Transverse colon (tissue), 4 donors: ENCODE measurements around the gene MICU2. TPM values are rescaled to one million over a fixed set of nuclear protein-coding genes. Genes with fewer than 3 reads are reported as not detected.

Source experiments
- DNase-seq: peaks from one replicate; pipeline ENCODE4 v3.0.0-alpha.2; 2019
- H3K27ac ChIP-seq, 4 donors: fragments of 200-600 bp; sonication (generic); 2 replicates each; pipeline ENCODE4 v1.5.1; 2016 to 2018; ENCODE audit warnings: inconsistent platforms in 4 of 4
- H3K27me3 ChIP-seq: fragments of 200-600 bp; sonication (generic); 2 replicates; pipeline ENCODE4 v1.5.1; 2017; ENCODE audit warnings: inconsistent platforms
- H3K36me3 ChIP-seq, 4 donors: fragments of 200-600 bp; sonication (generic); 2 replicates each; pipeline ENCODE4 v1.5.1; 2017 to 2019; ENCODE audit warnings: inconsistent platforms in 4 of 4
- H3K4me1 ChIP-seq, 4 donors: fragments of 200-600 bp; sonication (generic); 2 replicates each; pipeline ENCODE4 v1.5.1; 2017 to 2020; ENCODE audit warnings: inconsistent platforms in 4 of 4
- H3K4me3 ChIP-seq, 4 donors: fragments of 200-600 bp; sonication (generic); 1 replicate in 1 of 4; 2 replicates in 3 of 4; pipeline versions ENCODE4 v1.5.1 to v1.6.1; 2017 to 2019; ENCODE audit warnings: inconsistent platforms in 4 of 4
- H3K9me3 ChIP-seq, 2 donors: fragments of 200-600 bp; sonication (generic); 2 replicates each; pipeline ENCODE4 v1.5.1; 2017 to 2019; ENCODE audit warnings: inconsistent platforms in 2 of 2
- EP300 ChIP-seq: sonication (generic); formaldehyde crosslinking; IDR thresholded peaks from one replicate; pipeline ENCODE4 v1.6.1; 2017; ENCODE audit warnings: antibody characterized with exemption, low read depth
- POLR2A ChIP-seq: fragments of 450-650 bp; IDR thresholded peaks from one replicate; pipeline ENCODE4 v1.6.1; 2016; ENCODE audit warnings: antibody characterized with exemption, mild to moderate bottlenecking, moderate library complexity
- POLR2AphosphoS5 ChIP-seq, 3 donors: sonication (generic); formaldehyde crosslinking; IDR thresholded peaks; one replicate each; pipeline ENCODE4 v1.6.1; 2016; ENCODE audit warnings: antibody characterized with exemption in 3 of 3
- WGBS, 2 donors: methylation state at CpG; one replicate each; pipeline ENCODE4 v1.1.5; 2018; ENCODE audit warnings: low coverage in 1 of 2; 5-methylcytosine and 5-hydroxymethylcytosine counted together
- in situ Hi-C, 4 donors: fragments of 200-750 bp; cut with MboI; loops; one replicate each; pipeline versions ENCODE4 v1.15.0 to v1.15.1; 2017; ENCODE audit warnings: low sequenced_read_pairs in 3 of 4, low pct_ligation_motif_present in 1 of 4, low pct_unique_long_range_greater_than_20kb in 1 of 4
- intact Hi-C: fragments of 100-400 bp; cut with DNase I; formaldehyde crosslinking; loops from one replicate; pipeline ENCODE4 v1.15.1; 2023; ENCODE audit warnings: low total_unique reads
- total RNA-seq, 4 donors: library from RNA; depleted of rRNA; stranded (reverse); fragments of >200 nt; gene quantifications; one replicate each; pipeline ENCODE4 v1.1.0, GENCODE V29; 2016
- TF ChIP-seq, protein P1 (sequence below), 5 experiments: fragments of 200-600 bp in 3 of 5; fragments of 450-650 bp in 2 of 5; sonication (generic) in 3 of 5; IDR thresholded peaks; 1 replicate in 2 of 5; 2 replicates in 3 of 5; pipeline ENCODE4 v1.5.1; 2016 to 2017; ENCODE audit warnings: antibody characterized with exemption in 5 of 5, inconsistent platforms in 3 of 5, mild to moderate bottlenecking in 2 of 5, moderate library complexity in 1 of 5

The MICU2 gene, protein sequence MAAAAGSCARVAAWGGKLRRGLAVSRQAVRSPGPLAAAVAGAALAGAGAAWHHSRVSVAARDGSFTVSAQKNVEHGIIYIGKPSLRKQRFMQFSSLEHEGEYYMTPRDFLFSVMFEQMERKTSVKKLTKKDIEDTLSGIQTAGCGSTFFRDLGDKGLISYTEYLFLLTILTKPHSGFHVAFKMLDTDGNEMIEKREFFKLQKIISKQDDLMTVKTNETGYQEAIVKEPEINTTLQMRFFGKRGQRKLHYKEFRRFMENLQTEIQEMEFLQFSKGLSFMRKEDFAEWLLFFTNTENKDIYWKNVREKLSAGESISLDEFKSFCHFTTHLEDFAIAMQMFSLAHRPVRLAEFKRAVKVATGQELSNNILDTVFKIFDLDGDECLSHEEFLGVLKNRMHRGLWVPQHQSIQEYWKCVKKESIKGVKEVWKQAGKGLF
- 100 to 1,000 TPM in 1 of 4 donors, 10 to 100 TPM in 3; 48.8 to 101 (median 90.0) TPM for total RNA-seq

- intact Hi-C loops (no loop called here), in situ Hi-C loops (no loop called here)
- no peaks in the 10 kb centered on the region for H3K9me3 ChIP-seq
Measured at GRCh38 chr13:21603531-21604448, at the start of gene MICU2. MICU2 (minus strand) TSS chr13:21604170; CDS start chr13:21604148, 22 bp downstream.

GRCh38 chr13:21641629-21642028 lies 37.7 kb upstream of the MICU2 start:
- Histone ChIP-seq H3K27ac (no peak overlapping the region), H3K4me3 (no peak overlapping the region), H3K36me3 (no peaks in the 10 kb centered on the region), H3K9me3 (no peaks in the 10 kb centered on the region), H3K4me1 (peaks cover 0 to 16% (median 2%) of the 10 kb centered on the region in 4 donors), H3K27me3 (no peaks in the 10 kb centered on the region)
- in situ Hi-C loops, result loop anchor here (25.0 kb wide), 3 partner anchors 646 to 1146 kb away; no protein-coding TSS in a partner anchor
- no peak for DNase-seq
- WGBS, 2 donors, result 90 to 93% methylated on average over 2 of the region's 2 CpGs
- TF ChIP-seq POLR2A (no peak), EP300 (no peak), POLR2AphosphoS5 (IDR thresholded peaks at IDR 0.05) (no peak)
- TF ChIP-seq, protein P1, sequence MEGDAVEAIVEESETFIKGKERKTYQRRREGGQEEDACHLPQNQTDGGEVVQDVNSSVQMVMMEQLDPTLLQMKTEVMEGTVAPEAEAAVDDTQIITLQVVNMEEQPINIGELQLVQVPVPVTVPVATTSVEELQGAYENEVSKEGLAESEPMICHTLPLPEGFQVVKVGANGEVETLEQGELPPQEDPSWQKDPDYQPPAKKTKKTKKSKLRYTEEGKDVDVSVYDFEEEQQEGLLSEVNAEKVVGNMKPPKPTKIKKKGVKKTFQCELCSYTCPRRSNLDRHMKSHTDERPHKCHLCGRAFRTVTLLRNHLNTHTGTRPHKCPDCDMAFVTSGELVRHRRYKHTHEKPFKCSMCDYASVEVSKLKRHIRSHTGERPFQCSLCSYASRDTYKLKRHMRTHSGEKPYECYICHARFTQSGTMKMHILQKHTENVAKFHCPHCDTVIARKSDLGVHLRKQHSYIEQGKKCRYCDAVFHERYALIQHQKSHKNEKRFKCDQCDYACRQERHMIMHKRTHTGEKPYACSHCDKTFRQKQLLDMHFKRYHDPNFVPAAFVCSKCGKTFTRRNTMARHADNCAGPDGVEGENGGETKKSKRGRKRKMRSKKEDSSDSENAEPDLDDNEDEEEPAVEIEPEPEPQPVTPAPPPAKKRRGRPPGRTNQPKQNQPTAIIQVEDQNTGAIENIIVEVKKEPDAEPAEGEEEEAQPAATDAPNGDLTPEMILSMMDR (IDR thresholded peaks at IDR 0.05), result no peak
- intact Hi-C loops, result loop anchor here (10.0 kb wide), 1 partner anchor 633 kb away; no protein-coding TSS in a partner anchor

More at GRCh38 chr13:21603531-21604448, at the start of gene MICU2:
- peak within 1 kb of the TSS; percentile 63 to 80 (median 68) for H3K4me3 ChIP-seq
- DNase-seq, result peak; percentile 96
- peaks cover 0 to 15% (median 6%) of the 10 kb centered on the region in 4 donors for H3K4me1 ChIP-seq
- H3K27ac ChIP-seq, result peak within 1 kb of the TSS; percentile 94 to 97 (median 95)
- TF ChIP-seq POLR2A (peak; percentile 97), POLR2AphosphoS5 (IDR thresholded peaks at IDR 0.05) (peak; percentile 68 to 95 (median 93)), EP300 (no peak)
- TF ChIP-seq, protein P1 (IDR thresholded peaks at IDR 0.05), result peak in 4 of 5 experiments; percentile 20 to 64 (median 35)
- H3K36me3 ChIP-seq, result no peaks in the 10 kb centered on the region
- H3K27me3 ChIP-seq, result peaks cover 12% of the 10 kb centered on the region
- 0 to 2% methylated on average over 7 to 33 of the region's 77 CpGs for WGBS, 2 donors

DNA sequence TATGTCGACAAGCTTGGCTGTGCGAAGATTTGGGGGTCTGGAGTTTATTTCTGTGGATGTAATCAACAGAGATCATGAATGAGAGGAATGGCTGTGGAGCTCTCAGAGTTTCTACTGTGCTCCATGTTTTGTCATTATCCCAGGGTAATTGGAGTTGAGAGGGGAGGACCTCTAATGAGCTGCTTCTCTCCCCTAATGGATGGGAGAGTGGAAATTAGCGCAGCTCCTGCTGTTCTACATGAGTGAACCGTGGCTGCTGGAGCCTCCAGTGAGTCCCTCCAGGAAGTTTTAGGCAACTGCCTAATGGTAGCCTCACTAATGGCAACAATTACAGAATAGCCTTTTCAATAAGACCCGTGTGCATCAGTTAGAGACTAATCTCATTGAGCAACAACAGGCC lies 35.6 kb upstream of the MICU2 start:
- H3K27ac ChIP-seq, result no peak overlapping the region
- no peaks in the 10 kb centered on the region for H3K27me3 ChIP-seq
- intact Hi-C loops (no loop called here), in situ Hi-C loops (loop anchor here (10.0 to 25.0 kb wide), 4 partner anchors 645 to 1148 kb away; no protein-coding TSS in a partner anchor)
- peaks cover 0 to 16% (median 2%) of the 10 kb centered on the region in 4 donors for H3K4me1 ChIP-seq
- no peak for TF ChIP-seq EP300
- TF ChIP-seq POLR2A, result no peak
- TF ChIP-seq, protein P1 (IDR thresholded peaks at IDR 0.05), result no peak
- no peak for TF ChIP-seq POLR2AphosphoS5 (IDR thresholded peaks at IDR 0.05)
- no peaks in the 10 kb centered on the region for H3K9me3 ChIP-seq
- 82% methylated on average over 5 of the region's 5 CpGs; no CpG with 5 or more reads in 1 of the 2 donors for WGBS, 2 donors
- H3K36me3 ChIP-seq, result no peaks in the 10 kb centered on the region
- DNase-seq, result no peak
- no peak overlapping the region for H3K4me3 ChIP-seq
